ENCODE data around the gene CDH4.

The CDH4 gene

DNA sequence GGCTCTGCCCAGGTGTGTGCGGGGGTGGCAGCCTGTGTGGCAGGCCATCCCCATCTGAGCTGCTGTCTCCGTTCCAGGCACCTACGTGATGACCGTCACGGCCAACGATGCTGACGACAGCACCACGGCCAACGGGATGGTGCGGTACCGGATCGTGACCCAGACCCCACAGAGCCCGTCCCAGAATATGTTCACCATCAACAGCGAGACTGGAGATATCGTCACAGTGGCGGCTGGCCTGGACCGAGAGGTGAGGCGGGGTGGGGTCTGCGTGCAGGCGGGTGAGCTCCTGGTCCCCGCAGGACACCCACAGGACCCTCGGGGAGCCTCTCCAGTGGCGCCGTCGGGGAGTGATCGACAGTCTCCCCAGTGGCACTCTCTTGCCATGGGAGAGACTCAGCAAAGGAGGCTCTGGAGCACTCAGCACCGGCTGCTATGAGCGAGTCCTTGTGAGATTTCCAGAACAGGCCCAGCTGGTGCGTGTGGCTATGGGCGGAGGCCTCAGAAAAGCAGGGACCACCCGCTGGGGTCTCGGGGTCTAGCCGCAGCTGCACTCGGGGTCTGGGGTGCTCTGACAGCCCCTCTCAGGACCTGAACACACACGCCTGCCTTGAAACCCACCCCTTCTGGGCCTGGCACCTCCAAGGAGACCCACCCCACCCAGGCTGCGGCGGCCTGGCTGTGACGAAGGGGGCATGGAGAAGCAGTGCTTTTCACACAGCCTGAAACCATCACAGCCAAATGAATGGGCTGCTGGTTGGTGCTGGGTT lies 621.8 kb downstream of the CDH4 start:
- Histone ChIP-seq H3F3A (ENCODE audit: insufficient read depth) (no peaks in the 10 kb centered on the region), H4K20me1 (ENCODE audit: low read depth, low read length) (no peaks in the 10 kb centered on the region), H3K4me2 (ENCODE audit: low read depth, low read length, poor library complexity, severe bottlenecking) (no peak overlapping the region), H3K27me3 (ENCODE audit: low read length) (no peaks in the 10 kb centered on the region), H3K9me3 (ENCODE audit: insufficient read depth, low read length) (no peaks in the 10 kb centered on the region), H3K4me3 (ENCODE audit: insufficient read depth, low read length, poor library complexity, severe bottlenecking) (no peak overlapping the region), H3K9ac (ENCODE audit: low read length) (no peak overlapping the region), H3K9me2 (replicated peaks; ENCODE audit: insufficient read depth, low read length) (no peaks in the 10 kb centered on the region), H3K79me2 (ENCODE audit: insufficient read depth, low read length) (no peaks in the 10 kb centered on the region), H2AFZ (ENCODE audit: low read depth, low read length, severe bottlenecking) (no peak overlapping the region), H3K27ac (ENCODE audit: low read depth, low read length) (no peak overlapping the region), H3K36me3 (ENCODE audit: low read length) (no peaks in the 10 kb centered on the region)
- TF ChIP-seq EZH2phosphoT487 (conservative IDR thresholded peaks at IDR 0.05; ENCODE audit: low read length) = no peak
- no peak for TF ChIP-seq CTCF (IDR thresholded peaks at IDR 0.05; ENCODE audit: insufficient read depth, low read length, poor library complexity, severe bottlenecking)

DNA sequence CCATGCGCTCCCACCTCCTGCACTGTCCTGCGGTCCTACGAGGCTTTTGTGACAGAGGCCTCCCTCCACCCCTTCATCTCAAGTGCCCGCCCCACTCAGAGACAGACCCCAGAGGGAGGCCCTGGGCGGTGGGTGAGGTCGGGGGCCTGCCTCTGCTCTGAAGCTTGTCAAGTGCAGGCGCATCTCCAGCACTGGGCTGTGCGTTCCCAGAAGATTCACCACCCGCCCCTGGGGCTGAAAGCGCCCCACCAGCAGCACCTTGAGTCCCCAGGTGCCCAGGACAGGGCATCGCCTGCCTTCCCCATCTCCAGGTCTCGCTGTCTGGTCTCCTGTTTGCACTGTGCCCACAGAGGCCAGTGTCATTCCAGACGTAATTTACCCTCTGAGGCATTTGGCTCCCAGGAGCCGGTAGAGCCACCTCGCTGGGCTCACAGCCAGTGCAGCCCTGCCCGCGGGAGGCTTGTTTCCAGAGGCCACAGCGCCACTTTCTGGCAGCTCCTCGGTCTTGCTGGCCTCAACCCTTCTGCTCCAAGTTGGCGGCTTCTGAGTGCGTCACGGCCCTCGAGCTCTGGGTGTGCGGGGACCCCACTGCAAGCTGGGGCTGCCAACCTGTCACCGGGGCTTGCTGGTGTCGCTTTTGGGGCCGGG lies 622.5 kb downstream of the CDH4 start:
- Histone ChIP-seq H3K27me3 (ENCODE audit: low read length) (no peaks in the 10 kb centered on the region), H3F3A (ENCODE audit: insufficient read depth) (no peaks in the 10 kb centered on the region), H3K27ac (ENCODE audit: low read depth, low read length) (no peak overlapping the region), H3K4me3 (ENCODE audit: insufficient read depth, low read length, poor library complexity, severe bottlenecking) (no peak overlapping the region), H3K36me3 (ENCODE audit: low read length) (no peaks in the 10 kb centered on the region), H2AFZ (ENCODE audit: low read depth, low read length, severe bottlenecking) (no peak overlapping the region), H3K9ac (ENCODE audit: low read length) (no peak overlapping the region), H3K79me2 (ENCODE audit: insufficient read depth, low read length) (no peaks in the 10 kb centered on the region), H3K9me3 (ENCODE audit: insufficient read depth, low read length) (no peaks in the 10 kb centered on the region), H4K20me1 (ENCODE audit: low read depth, low read length) (no peaks in the 10 kb centered on the region), H3K9me2 (replicated peaks; ENCODE audit: insufficient read depth, low read length) (no peaks in the 10 kb centered on the region), H3K4me2 (ENCODE audit: low read depth, low read length, poor library complexity, severe bottlenecking) (no peak overlapping the region)
- TF ChIP-seq EZH2phosphoT487 (conservative IDR thresholded peaks at IDR 0.05; ENCODE audit: low read length) (no peak), CTCF (IDR thresholded peaks at IDR 0.05; ENCODE audit: insufficient read depth, low read length, poor library complexity, severe bottlenecking) (peak; percentile 10)

- no peak overlapping the region for H3K9ac ChIP-seq (ENCODE audit: low read length)
- no peak overlapping the region for H3K4me2 ChIP-seq (ENCODE audit: low read depth, low read length, poor library complexity, severe bottlenecking)
- H3K9me2 ChIP-seq (replicated peaks; ENCODE audit: insufficient read depth, low read length) = no peaks in the 10 kb centered on the region
- H3K27me3 ChIP-seq (ENCODE audit: low read length) = no peaks in the 10 kb centered on the region
- no peaks in the 10 kb centered on the region for H3F3A ChIP-seq (ENCODE audit: insufficient read depth)
- no peaks in the 10 kb centered on the region for H4K20me1 ChIP-seq (ENCODE audit: low read depth, low read length)
- no peak overlapping the region for H3K27ac ChIP-seq (ENCODE audit: low read depth, low read length)
- H3K36me3 ChIP-seq (ENCODE audit: low read length) = no peaks in the 10 kb centered on the region
- H3K4me3 ChIP-seq (ENCODE audit: insufficient read depth, low read length, poor library complexity, severe bottlenecking) = no peak overlapping the region
- no peak for TF ChIP-seq CTCF (IDR thresholded peaks at IDR 0.05; ENCODE audit: insufficient read depth, low read length, poor library complexity, severe bottlenecking)
- no peak for TF ChIP-seq EZH2phosphoT487 (conservative IDR thresholded peaks at IDR 0.05; ENCODE audit: low read length)
- no peak overlapping the region for H2AFZ ChIP-seq (ENCODE audit: low read depth, low read length, severe bottlenecking)
- no peaks in the 10 kb centered on the region for H3K9me3 ChIP-seq (ENCODE audit: insufficient read depth, low read length)
- no peaks in the 10 kb centered on the region for H3K79me2 ChIP-seq (ENCODE audit: insufficient read depth, low read length)
Observed at GRCh38 chr20:61875221-61875885, 623.3 kb downstream of the CDH4 start.
